HepG2 (cell line): ENCODE results near the gene CAPN9. TPM values are rescaled to one million over a fixed set of nuclear protein-coding genes. Genes with fewer than 3 reads are reported as not detected.

ENCODE experiments used
- ATAC-seq: fragments of 200-7000 bp; cut with Tn5 transposase; 3 replicates; pipeline ENCODE4 v1.9.1; 2020; ENCODE audit warnings: mild to moderate bottlenecking, moderate library complexity
- BruUV-seq: library from RNA; stranded (reverse); fragments of 400-500 nt; replicated peaks from 2 replicates; lab custom pipeline; 2021; lab: Mats Ljungman, UMichigan
- CTCF ChIA-PET: fragments of 300-600 bp; formaldehyde crosslinking; extraction: SDS; loops from one replicate; lab custom pipeline; 2021; ENCODE audit warnings: low total read pairs, inconsistent platforms, low intra/inter-chr PET ratio; lab: Yijun Ruan, JAX
- POLR2A ChIA-PET: fragments of 350-600 bp; sonication (Branson Sonifier 250); formaldehyde crosslinking; loops from one replicate; lab custom pipeline; 2020; ENCODE audit warnings: antibody characterized with exemption, inconsistent platforms; lab: Yijun Ruan, JAX
- DNase-seq: peaks from one replicate; pipeline ENCODE4 v3.0.0-alpha.2; 2015; ENCODE audit warnings: low spot score
- FAIRE-seq: peaks from 3 replicates; lab custom pipeline; 2011; peaks lifted over from hg19 to GRCh38; lab: Jason Lieb, UNC
- H2AFZ ChIP-seq: one replicate; pipeline ENCODE4 v1.6.1; 2011; ENCODE audit warnings: low read length, inconsistent platforms
- H3K27ac ChIP-seq: fragments of 300-600 bp; 3 replicates; pipeline ENCODE4 v1.8.0; 2011; ENCODE audit warnings: mixed run types, mild to moderate bottlenecking, mixed read lengths, low read length, inconsistent platforms; ENCODE audit not compliant: insufficient read depth; ENCODE audit errors: extremely low read length
- H3K27me3 ChIP-seq, 2 experiments: fragments of 200-600 bp in 1 of 2; 2 replicates in 1 of 2; 3 replicates in 1 of 2; pipeline versions ENCODE4 v1.6.0 to v1.8.0; 2011; ENCODE audit warnings: low read length in 2 of 2, mild to moderate bottlenecking in 2 of 2, moderate library complexity in 2 of 2, inconsistent platforms in 1 of 2; ENCODE audit not compliant: insufficient read depth in 2 of 2, control insufficient read depth in 1 of 2
- H3K36me3 ChIP-seq, 2 experiments: fragments of 200-600 bp in 1 of 2; replicated peaks in 1 of 2; 2 replicates in 1 of 2; 3 replicates in 1 of 2; pipeline versions ENCODE4 v1.5.1 to v1.8.0; 2011; ENCODE audit warnings: low read length in 2 of 2, inconsistent platforms in 1 of 2; ENCODE audit not compliant: insufficient read depth in 2 of 2, control insufficient read depth in 1 of 2
- H3K4me1 ChIP-seq: 2 replicates; pipeline ENCODE4 v1.5.1; 2012; ENCODE audit warnings: low read length, inconsistent platforms; ENCODE audit not compliant: insufficient read depth
- H3K4me2 ChIP-seq: 2 replicates; pipeline ENCODE4 v1.6.0; 2011; ENCODE audit warnings: low read depth, low read length, inconsistent platforms
- H3K4me3 ChIP-seq, 3 experiments: fragments of 200-600 bp in 1 of 3; sonication (generic), shearing (Covaris generic) in 1 of 3; replicated peaks in 1 of 3; 2 replicates each; pipeline ENCODE4 v1.5.1; 2011 to 2016; ENCODE audit warnings: low read length in 3 of 3, inconsistent platforms in 2 of 3, low read depth in 2 of 3, mild to moderate bottlenecking in 2 of 3, control low read depth in 1 of 3, mixed read lengths in 1 of 3; ENCODE audit not compliant: insufficient read depth in 1 of 3
- H3K79me2 ChIP-seq: one replicate; pipeline ENCODE4 v1.6.1; 2011; ENCODE audit warnings: low read length, inconsistent platforms; ENCODE audit not compliant: insufficient read depth
- H3K9ac ChIP-seq: 2 replicates; pipeline ENCODE4 v1.6.0; 2011; ENCODE audit warnings: mild to moderate bottlenecking, low read depth, low read length, inconsistent platforms; ENCODE audit not compliant: insufficient read depth
- H3K9me3 ChIP-seq: 2 replicates; pipeline ENCODE4 v1.5.1; 2012; ENCODE audit warnings: mild to moderate bottlenecking, low read length
- H4K20me1 ChIP-seq: 2 replicates; pipeline ENCODE4 v1.6.0; 2011; ENCODE audit warnings: inconsistent platforms, mild to moderate bottlenecking, low read length, moderate library complexity; ENCODE audit not compliant: insufficient read depth
- CENPX ChIP-seq: sonication (generic); formaldehyde crosslinking; IDR thresholded peaks from 2 replicates; pipeline ENCODE4 v1.9.0; 2021; ENCODE audit warnings: mild to moderate bottlenecking, missing genetic modification reagents, moderate library complexity
- RERE ChIP-seq: IDR thresholded peaks from 2 replicates; pipeline ENCODE4 v1.6.1; 2016; ENCODE audit warnings: low read depth, missing genetic modification reagents, missing compliant biosample characterization
- YY1 ChIP-seq: IDR thresholded peaks from 2 replicates; pipeline ENCODE4 v1.6.1; 2011; ENCODE audit warnings: low read length, low read depth, moderate library complexity, mild to moderate bottlenecking; ENCODE audit not compliant: insufficient read depth, insufficient replicate concordance
- ZBTB46 ChIP-seq: sonication (generic); formaldehyde crosslinking; IDR thresholded peaks from 2 replicates; pipeline ENCODE4 v1.4.0; 2020; ENCODE audit warnings: mild to moderate bottlenecking, missing genetic modification reagents, borderline replicate concordance
- ZFP91 ChIP-seq: sonication (generic); formaldehyde crosslinking; IDR thresholded peaks from 2 replicates; pipeline ENCODE4 v1.9.0; 2022; ENCODE audit warnings: missing genetic modification reagents, mild to moderate bottlenecking, borderline replicate concordance
- ZNF687 ChIP-seq: sonication (generic); formaldehyde crosslinking; IDR thresholded peaks from 2 replicates; pipeline ENCODE4 v1.5.1; 2020; ENCODE audit warnings: mild to moderate bottlenecking, missing genetic modification reagents, moderate library complexity
- ZNF768 ChIP-seq: sonication (generic); formaldehyde crosslinking; IDR thresholded peaks from 2 replicates; pipeline ENCODE4 v1.4.0; 2020; ENCODE audit warnings: missing genetic modification reagents
- WGBS: methylation state at CpG from one replicate; pipeline ENCODE4 v1.1.6; 2017; ENCODE audit warnings: low lambda C conversion rate; 5-methylcytosine and 5-hydroxymethylcytosine counted together
- in situ Hi-C: cut with HindIII; loops from 2 replicates; pipeline ENCODE4 v1.10.0; 2017; ENCODE audit warnings: low pct_unique_long_range_greater_than_20kb; ENCODE audit not compliant: extremely low pct_ligation_motif_present
- intact Hi-C: fragments of 100-400 bp; cut with micrococcal nuclease; formaldehyde crosslinking; loops from one replicate; pipeline ENCODE4 v1.10.0; 2022; ENCODE audit not compliant: unreplicated experiment
- polyA plus RNA-seq, 8 experiments: library from polyadenylated mRNA; depleted of rRNA in 3 of 8; stranded (reverse) in 7 of 8; unstranded in 1 of 8; fragments of >200 nt; fragmentation: Illumina TruSeq in 4 of 8; extraction: Trizol in 4 of 8; gene quantifications; 2 replicates each; pipeline versions ENCODE4 v1.2.1 to v1.2.3, GENCODE V29; 2011 to 2016; ENCODE audit warnings: low read depth in 4 of 8, missing spikeins in 1 of 8, mixed read lengths in 1 of 8; ENCODE audit not compliant: insufficient read depth in 1 of 8
- total RNA-seq, 5 experiments: library from RNA; depleted of rRNA; stranded (reverse); fragments of >200 nt; fragmentation: Illumina TruSeq; extraction: Trizol; gene quantifications; 2 replicates each; pipeline ENCODE4 v1.2.3, GENCODE V29; 2016; ENCODE audit warnings: low read depth in 1 of 5

CAPN9 gene
- total and polyA plus RNA-seq, 2 of the 13 experiments (the other 11 are each of a cell fraction or from before 2014, with no cell fraction given): 0.04 to 0.31 TPM

- Histone ChIP-seq H3K9ac (no peak overlapping the region), H3K4me3 (no peak overlapping the region), H3K27me3 (no peaks in the 10 kb centered on the region), H3K9me3 (no peaks in the 10 kb centered on the region), H3K4me2 (peak overlapping the region; percentile 97; the same call in 1 of the 2 replicates), H2AFZ (no peak overlapping the region), H3K4me1 (peaks cover 100% of the 10 kb centered on the region), H3K36me3 (peaks cover 32 to 65% of the 10 kb centered on the region in 2 experiments), H3K27ac (peak overlapping the region; percentile 93), H4K20me1 (peaks cover 73% of the 10 kb centered on the region), H3K79me2 (peaks cover 52% of the 10 kb centered on the region)
- POLR2A ChIA-PET: interaction anchor here (5.3 kb wide), 1 partner anchor 7 kb away, joined by 94 read pairs; the partner anchor contains the start of gene AGT
- intact Hi-C loops: no loop called here
- BruUV-seq: no TSS peak
- no peak for FAIRE-seq
- in situ Hi-C loops: no loop called here
- no peak for DNase-seq
- 90% methylated on average over 4 of the region's 18 CpGs for whole genome bisulfite sequencing
- ATAC-seq: no peak
- CTCF ChIA-PET: no interaction called here
- 0 out of 2 replicates have a peak, but pooled peaks have one; percentile 45 for TF ChIP-seq ZFP91 (CRISPR knock-in tag)
- TF ChIP-seq ZNF687 (CRISPR knock-in tag): peak; percentile 55
- TF ChIP-seq ZNF768 (CRISPR knock-in tag): no peak
- TF ChIP-seq RERE (CRISPR knock-in tag): no peak
- no peak for TF ChIP-seq ZBTB46 (CRISPR knock-in tag)
- no peak for TF ChIP-seq CENPX
- no peak for TF ChIP-seq YY1
Measured at GRCh38 chr1:230705289-230706019, 41.7 kb upstream of the CAPN9 start.
